A549 (cell line): ENCODE measurements around the gene LPAR6. TPM values are rescaled to one million over a fixed set of nuclear protein-coding genes. Genes with fewer than 3 reads are reported as not detected.

Source experiments
- ATAC-seq, 2 experiments: fragments of 200-7000 bp in 1 of 2; fragments of >200 bp in 1 of 2; cut with Nextera tagmentation in 1 of 2; cut with Tn5 transposase in 1 of 2; 3 replicates each; pipeline versions ENCODE4 v1.8.0 to v1.9.1; 2018 to 2020; ENCODE audit warnings: mild to moderate bottlenecking in 1 of 2, moderate library complexity in 1 of 2
- CTCF ChIA-PET: fragments of 300-600 bp; sonication (Branson Sonifier 250); formaldehyde crosslinking; extraction: SDS; loops from one replicate; lab custom pipeline; 2021; ENCODE audit warnings: antibody characterized with exemption, inconsistent platforms; lab: Yijun Ruan, JAX
- POLR2A ChIA-PET: fragments of 350-600 bp; formaldehyde crosslinking; extraction: SDS; loops from one replicate; lab custom pipeline; 2021; ENCODE audit warnings: antibody characterized with exemption, inconsistent platforms; lab: Yijun Ruan, JAX
- DNase-seq, 2 experiments: peaks; one replicate each; pipeline versions ENCODE4 v3.0.0 to v3.0.0-alpha.2; 2011 to 2016; ENCODE audit warnings: low read depth in 1 of 2, low spot score in 1 of 2
- FAIRE-seq: peaks from 2 replicates; lab custom pipeline; 2011; peaks lifted over from hg19 to GRCh38; lab: Jason Lieb, UNC
- H3K27ac ChIP-seq, 2 experiments: fragments of >200 bp; sonication (Bioruptor Twin); formaldehyde crosslinking; 3 replicates each; pipeline ENCODE4 v1.5.1; 2016 to 2017
- H3K4me1 ChIP-seq: fragments of >200 bp; sonication (Bioruptor Twin); formaldehyde crosslinking; 3 replicates; pipeline ENCODE4 v1.6.1; 2016
- H3K4me2 ChIP-seq: fragments of >200 bp; sonication (Bioruptor Twin); formaldehyde crosslinking; 3 replicates; pipeline ENCODE4 v1.6.1; 2016
- H3K4me3 ChIP-seq: fragments of >200 bp; sonication (Bioruptor Twin); formaldehyde crosslinking; 3 replicates; pipeline ENCODE4 v1.5.1; 2016
- H3K9me3 ChIP-seq: fragments of >200 bp; sonication (Bioruptor Twin); formaldehyde crosslinking; 3 replicates; pipeline ENCODE4 v1.6.1; 2016
- CHD4 ChIP-seq: fragments of 200-600 bp; sonication (generic); IDR thresholded peaks from 2 replicates; pipeline ENCODE4 v1.6.1; 2016; ENCODE audit warnings: antibody characterized with exemption, mild to moderate bottlenecking, borderline replicate concordance
- CTCF ChIP-seq: fragments of >200 bp; sonication (Bioruptor Twin); formaldehyde crosslinking; IDR thresholded peaks from 3 replicates; pipeline ENCODE4 v1.5.1; 2016
- EHF ChIP-seq: fragments of 250-450 bp; sonication (Bioruptor Pico); IDR thresholded peaks from 2 replicates; pipeline ENCODE4 v1.5.0; 2020; ENCODE audit warnings: mild to moderate bottlenecking
- FOSB ChIP-seq: fragments of 250-450 bp; sonication (Bioruptor Pico); IDR thresholded peaks from 2 replicates; pipeline ENCODE4 v1.5.0; 2020; ENCODE audit warnings: mild to moderate bottlenecking, moderate library complexity
- FOSL2 ChIP-seq, 2 experiments: fragments of 450-650 bp in 1 of 2; fragments of >200 bp in 1 of 2; sonication (Bioruptor Twin) in 1 of 2; formaldehyde crosslinking; IDR thresholded peaks; 2 replicates each; pipeline versions ENCODE4 v1.5.0 to v1.6.1; 2016 to 2020; ENCODE audit warnings: mild to moderate bottlenecking in 1 of 2, moderate library complexity in 1 of 2
- FOXS1 ChIP-seq: fragments of 250-450 bp; sonication (Bioruptor Pico); IDR thresholded peaks from 2 replicates; pipeline ENCODE4 v1.5.0; 2020; ENCODE audit warnings: mild to moderate bottlenecking, moderate library complexity
- HDAC2 ChIP-seq: fragments of 200-600 bp; sonication (generic); IDR thresholded peaks from 2 replicates; pipeline ENCODE4 v1.6.1; 2016
- HOXB13 ChIP-seq: fragments of 250-450 bp; sonication (Bioruptor Pico); IDR thresholded peaks from 2 replicates; pipeline ENCODE4 v1.5.0; 2020; ENCODE audit warnings: low read depth, mild to moderate bottlenecking, moderate library complexity
- HOXB5 ChIP-seq: fragments of 250-450 bp; sonication (Bioruptor Pico); IDR thresholded peaks from 2 replicates; pipeline ENCODE4 v1.5.0; 2020; ENCODE audit warnings: mild to moderate bottlenecking, moderate library complexity
- KDM1A ChIP-seq: fragments of 200-600 bp; sonication (generic); IDR thresholded peaks from 2 replicates; pipeline ENCODE4 v1.6.1; 2016; ENCODE audit warnings: low read depth, mild to moderate bottlenecking
- MAFK ChIP-seq: fragments of 450-650 bp; IDR thresholded peaks from 2 replicates; pipeline ENCODE4 v1.6.1; 2014; ENCODE audit not compliant: partially characterized antibody
- MYC ChIP-seq: IDR thresholded peaks from 2 replicates; pipeline ENCODE4 v1.6.1; 2012; ENCODE audit warnings: mild to moderate bottlenecking, inconsistent platforms, low read length, improper control_type of control experiment, borderline replicate concordance
- PHF8 ChIP-seq: fragments of 200-600 bp; sonication (generic); IDR thresholded peaks from 2 replicates; pipeline ENCODE4 v1.6.1; 2016; ENCODE audit warnings: low read depth, mild to moderate bottlenecking, antibody characterized with exemption, moderate library complexity, borderline replicate concordance
- POLR2A ChIP-seq: IDR thresholded peaks from 2 replicates; pipeline ENCODE4 v1.6.1; 2012; ENCODE audit warnings: mild to moderate bottlenecking, low read length
- RARB ChIP-seq: fragments of 250-450 bp; sonication (Bioruptor Pico); IDR thresholded peaks from 2 replicates; pipeline ENCODE4 v1.8.0; 2021; ENCODE audit warnings: mild to moderate bottlenecking, moderate library complexity
- RFX5 ChIP-seq: fragments of 450-650 bp; IDR thresholded peaks from 2 replicates; pipeline ENCODE4 v1.7.1; 2014; ENCODE audit warnings: antibody characterized with exemption, mild to moderate bottlenecking, moderate library complexity
- RNF2 ChIP-seq: fragments of 200-600 bp; sonication (generic); IDR thresholded peaks from 2 replicates; pipeline ENCODE4 v1.6.1; 2016; ENCODE audit warnings: low read depth, mild to moderate bottlenecking, antibody characterized with exemption, moderate library complexity, borderline replicate concordance
- SMC3 ChIP-seq: fragments of >200 bp; sonication (Bioruptor Twin); formaldehyde crosslinking; IDR thresholded peaks from 3 replicates; pipeline ENCODE4 v1.6.1; 2018; ENCODE audit warnings: inconsistent platforms
- SREBF2 ChIP-seq: fragments of 450-650 bp; IDR thresholded peaks from 2 replicates; pipeline ENCODE4 v1.6.1; 2014; ENCODE audit warnings: mild to moderate bottlenecking, moderate library complexity
- TP53 ChIP-seq: fragments of 250-450 bp; sonication (Bioruptor Pico); IDR thresholded peaks from 2 replicates; pipeline ENCODE4 v1.5.0; 2021; ENCODE audit warnings: mild to moderate bottlenecking, moderate library complexity
- USF2 ChIP-seq: fragments of 450-650 bp; IDR thresholded peaks from 2 replicates; pipeline ENCODE4 v1.6.1; 2014; ENCODE audit warnings: antibody characterized with exemption
- ZC3H11A ChIP-seq: fragments of 450-650 bp; IDR thresholded peaks from 2 replicates; pipeline ENCODE4 v1.6.1; 2014; ENCODE audit warnings: antibody characterized with exemption, mild to moderate bottlenecking
- ZFP36 ChIP-seq: fragments of 450-650 bp; IDR thresholded peaks from 2 replicates; pipeline ENCODE4 v1.6.1; 2014; ENCODE audit warnings: borderline replicate concordance; ENCODE audit not compliant: partially characterized antibody
- WGBS: methylation state at CpG from one replicate; pipeline ENCODE4 v1.1.6; 2017; ENCODE audit errors: missing lambda C conversion rate; 5-methylcytosine and 5-hydroxymethylcytosine counted together
- polyA plus RNA-seq, 4 experiments: library from polyadenylated mRNA; depleted of rRNA in 3 of 4; stranded (reverse); fragments of >200 nt; fragmentation: RNase III in 1 of 4; extraction: RNeasy Plus Mini Kit Qiagen cat#74134 plus additional on column Dnase treatment in 1 of 4; gene quantifications; 2 replicates in 3 of 4; 3 replicates in 1 of 4; pipeline ENCODE4 v1.2.3, GENCODE V29; 2011 to 2017
- TF ChIP-seq, protein P1 (sequence below): fragments of >200 bp; sonication (Bioruptor Twin); formaldehyde crosslinking; IDR thresholded peaks from 2 replicates; pipeline ENCODE4 v1.6.1; 2016
- TF ChIP-seq, protein P2 (sequence below): IDR thresholded peaks from 2 replicates; pipeline ENCODE4 v1.6.1; 2012
- TF ChIP-seq, protein P3 (sequence below): fragments of 200-600 bp; sonication (generic); IDR thresholded peaks from 2 replicates; pipeline ENCODE4 v1.6.1; 2016; ENCODE audit warnings: antibody characterized with exemption, mild to moderate bottlenecking, moderate library complexity

The LPAR6 gene
- polyA plus RNA-seq, 2 of the 4 experiments (the other 2 are of a cell fraction), result 2.0 to 6.0 TPM

- H3K4me1 ChIP-seq, result peaks cover 34% of the 10 kb centered on the region
- ChIA-PET CTCF (interaction anchor here (0.6 kb wide), 1 partner anchor 68 kb away, joined by 4 read pairs; no protein-coding TSS in a partner anchor), POLR2A (no interaction called here)
- H3K27ac ChIP-seq, result no peak overlapping the region
- no peak overlapping the region for H3K4me3 ChIP-seq
- no peaks in the 10 kb centered on the region for H3K9me3 ChIP-seq
- TF ChIP-seq HDAC2 (no peak), TP53 (CRISPR knock-in tag) (no peak), FOSB (no peak), SMC3 (no peak), EHF (CRISPR knock-in tag) (no peak), CTCF (no peak)
- TF ChIP-seq, protein P1, sequence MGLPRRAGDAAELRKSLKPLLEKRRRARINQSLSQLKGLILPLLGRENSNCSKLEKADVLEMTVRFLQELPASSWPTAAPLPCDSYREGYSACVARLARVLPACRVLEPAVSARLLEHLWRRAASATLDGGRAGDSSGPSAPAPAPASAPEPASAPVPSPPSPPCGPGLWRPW, result no peak
- ATAC-seq (no peak), FAIRE-seq (no peak), DNase-seq (no peak)
- H3K4me2 ChIP-seq, result no peak overlapping the region
- 98% methylated on average over 2 of the region's 2 CpGs for WGBS
Observed at GRCh38 chr13:48403151-48403631, 9.7 kb downstream of the LPAR6 start.

- Histone ChIP-seq H3K4me3 (no peak overlapping the region), H3K27ac (no peak overlapping the region), H3K4me2 (no peak overlapping the region), H3K4me1 (peaks cover 39% of the 10 kb centered on the region), H3K9me3 (no peaks in the 10 kb centered on the region)
- TF ChIP-seq TP53 (CRISPR knock-in tag) (no peak), HOXB13 (CRISPR knock-in tag) (no peak), ZC3H11A (no peak), POLR2A (no peak), FOXS1 (CRISPR knock-in tag) (no peak), RFX5 (no peak)
- TF ChIP-seq, protein P2, sequence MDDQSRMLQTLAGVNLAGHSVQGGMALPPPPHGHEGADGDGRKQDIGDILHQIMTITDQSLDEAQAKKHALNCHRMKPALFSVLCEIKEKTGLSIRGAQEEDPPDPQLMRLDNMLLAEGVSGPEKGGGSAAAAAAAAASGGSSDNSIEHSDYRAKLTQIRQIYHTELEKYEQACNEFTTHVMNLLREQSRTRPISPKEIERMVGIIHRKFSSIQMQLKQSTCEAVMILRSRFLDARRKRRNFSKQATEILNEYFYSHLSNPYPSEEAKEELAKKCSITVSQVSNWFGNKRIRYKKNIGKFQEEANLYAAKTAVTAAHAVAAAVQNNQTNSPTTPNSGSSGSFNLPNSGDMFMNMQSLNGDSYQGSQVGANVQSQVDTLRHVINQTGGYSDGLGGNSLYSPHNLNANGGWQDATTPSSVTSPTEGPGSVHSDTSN, result no peak
- 70% methylated on average over 2 of the region's 2 CpGs for whole genome bisulfite sequencing
- ATAC-seq, result no peak
- CTCF ChIA-PET, result interaction anchor here (1.1 kb wide), 1 partner anchor 177 kb away, joined by 3 read pairs; no protein-coding TSS in a partner anchor
- POLR2A ChIA-PET, result interaction anchor here (0.6 kb wide), 1 partner anchor 358 kb away, joined by 3 read pairs; no protein-coding TSS in a partner anchor
- no peak for FAIRE-seq
- no peak for DNase-seq
Observed at GRCh38 chr13:48402325-48402932, 10.5 kb downstream of the LPAR6 start.

GRCh38 chr13:48401480-48401879, 11.4 kb downstream of the LPAR6 start:
- ATAC-seq, result no peak
- Histone ChIP-seq H3K4me1 (peaks cover 39% of the 10 kb centered on the region), H3K27ac (no peak overlapping the region; a peak in 1 of 6 replicates), H3K9me3 (no peaks in the 10 kb centered on the region), H3K4me2 (peak overlapping the region; percentile 64; the same call in 2 of the 3 replicates), H3K4me3 (no peak overlapping the region)
- no peak for TF ChIP-seq RNF2
- no peak for TF ChIP-seq PHF8
- TF ChIP-seq ZFP36, result no peak
- TF ChIP-seq, protein P3, sequence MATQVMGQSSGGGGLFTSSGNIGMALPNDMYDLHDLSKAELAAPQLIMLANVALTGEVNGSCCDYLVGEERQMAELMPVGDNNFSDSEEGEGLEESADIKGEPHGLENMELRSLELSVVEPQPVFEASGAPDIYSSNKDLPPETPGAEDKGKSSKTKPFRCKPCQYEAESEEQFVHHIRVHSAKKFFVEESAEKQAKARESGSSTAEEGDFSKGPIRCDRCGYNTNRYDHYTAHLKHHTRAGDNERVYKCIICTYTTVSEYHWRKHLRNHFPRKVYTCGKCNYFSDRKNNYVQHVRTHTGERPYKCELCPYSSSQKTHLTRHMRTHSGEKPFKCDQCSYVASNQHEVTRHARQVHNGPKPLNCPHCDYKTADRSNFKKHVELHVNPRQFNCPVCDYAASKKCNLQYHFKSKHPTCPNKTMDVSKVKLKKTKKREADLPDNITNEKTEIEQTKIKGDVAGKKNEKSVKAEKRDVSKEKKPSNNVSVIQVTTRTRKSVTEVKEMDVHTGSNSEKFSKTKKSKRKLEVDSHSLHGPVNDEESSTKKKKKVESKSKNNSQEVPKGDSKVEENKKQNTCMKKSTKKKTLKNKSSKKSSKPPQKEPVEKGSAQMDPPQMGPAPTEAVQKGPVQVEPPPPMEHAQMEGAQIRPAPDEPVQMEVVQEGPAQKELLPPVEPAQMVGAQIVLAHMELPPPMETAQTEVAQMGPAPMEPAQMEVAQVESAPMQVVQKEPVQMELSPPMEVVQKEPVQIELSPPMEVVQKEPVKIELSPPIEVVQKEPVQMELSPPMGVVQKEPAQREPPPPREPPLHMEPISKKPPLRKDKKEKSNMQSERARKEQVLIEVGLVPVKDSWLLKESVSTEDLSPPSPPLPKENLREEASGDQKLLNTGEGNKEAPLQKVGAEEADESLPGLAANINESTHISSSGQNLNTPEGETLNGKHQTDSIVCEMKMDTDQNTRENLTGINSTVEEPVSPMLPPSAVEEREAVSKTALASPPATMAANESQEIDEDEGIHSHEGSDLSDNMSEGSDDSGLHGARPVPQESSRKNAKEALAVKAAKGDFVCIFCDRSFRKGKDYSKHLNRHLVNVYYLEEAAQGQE, result no peak
- no peak for TF ChIP-seq MAFK
- TF ChIP-seq USF2, result no peak
- no peak for TF ChIP-seq KDM1A
- TF ChIP-seq FOSL2 (IDR thresholded peaks at IDR 0.05), result no peak
- TF ChIP-seq FOSL2 (CRISPR knock-in tag; IDR thresholded peaks at IDR 0.05), result no peak
- TF ChIP-seq FOXS1 (CRISPR knock-in tag), result no peak
- no peak for TF ChIP-seq MYC
- no peak for TF ChIP-seq RFX5
- TF ChIP-seq, protein P1, result no peak
- TF ChIP-seq CHD4, result no peak
- TF ChIP-seq RARB (CRISPR knock-in tag), result no peak
- TF ChIP-seq SREBF2, result no peak
- no peak for TF ChIP-seq HOXB5
- DNase-seq, result no peak
- ChIA-PET CTCF (no interaction called here), POLR2A (no interaction called here)
- no peak for FAIRE-seq
- WGBS, result 60% methylated on average over 2 of the region's 2 CpGs
